ENCODE measurements around the gene CALCOCO2.
"Not testable (repeated sequence)": the region's sequence is repeated elsewhere in the genome, so short reads cannot be mapped to it uniquely, and the experiment has no call there.

The CALCOCO2 gene

DNA sequence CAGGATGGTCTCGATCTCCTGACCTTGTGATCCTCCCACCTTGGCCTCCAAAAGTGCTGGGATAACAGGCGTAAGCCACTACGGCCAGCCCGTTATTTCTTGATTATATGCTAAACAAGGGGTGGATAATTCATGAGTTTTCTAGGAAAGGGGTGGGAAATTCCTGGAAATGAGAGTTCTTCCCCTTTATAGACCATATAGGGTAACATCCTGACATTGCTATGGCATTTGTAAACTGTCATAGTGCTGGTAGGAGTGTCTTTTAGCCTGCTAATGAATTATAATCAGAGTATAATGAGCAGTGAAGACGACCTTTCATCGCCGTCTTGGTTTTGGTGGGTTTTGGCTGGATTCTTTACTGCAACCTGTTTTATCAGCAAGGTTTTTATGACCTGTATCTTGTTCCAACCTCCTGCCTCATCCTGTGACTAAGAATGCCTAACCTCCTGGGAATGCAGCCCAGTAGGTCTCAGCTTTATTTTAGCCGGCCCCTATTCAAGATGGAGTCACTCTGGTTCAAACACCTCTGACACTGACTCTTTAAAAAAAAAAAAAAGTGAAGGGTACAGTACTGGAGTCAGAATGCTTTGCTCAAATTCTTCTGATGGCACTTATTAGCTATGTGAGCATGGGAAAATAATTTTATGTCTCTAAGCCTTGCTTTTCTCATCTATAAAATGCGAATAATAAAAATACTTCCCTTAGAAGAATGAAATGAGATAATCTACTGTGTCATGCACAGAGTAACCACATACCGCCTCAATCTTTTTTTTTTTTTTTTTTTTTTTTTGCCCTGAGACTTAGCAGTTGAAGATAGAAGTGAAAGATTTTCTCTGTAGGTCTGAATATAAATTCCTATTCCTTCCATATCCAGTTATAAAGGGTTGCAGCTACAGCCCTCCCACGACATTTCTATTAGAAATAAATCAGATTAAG, 5.1 kb upstream of the CALCOCO2 start:
- no peak for DNase-seq

DNA sequence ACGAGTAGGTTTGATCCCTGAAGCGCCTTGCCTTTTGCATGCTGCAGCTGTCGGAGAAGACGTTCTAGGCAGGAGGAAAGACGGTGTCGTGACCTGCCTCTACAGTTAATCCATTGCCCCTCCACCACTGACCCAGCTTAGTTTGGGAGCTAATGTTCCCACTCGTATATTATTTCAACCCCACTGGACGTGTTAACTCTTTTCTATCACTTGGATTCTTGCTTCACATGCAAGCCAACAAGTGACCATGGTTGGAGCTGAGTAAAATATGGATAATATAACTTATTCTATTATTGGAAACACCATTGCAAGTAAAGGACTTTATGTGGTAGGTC, 681 bp downstream of the CALCOCO2 start:
- DNase-seq = no peak

DNA sequence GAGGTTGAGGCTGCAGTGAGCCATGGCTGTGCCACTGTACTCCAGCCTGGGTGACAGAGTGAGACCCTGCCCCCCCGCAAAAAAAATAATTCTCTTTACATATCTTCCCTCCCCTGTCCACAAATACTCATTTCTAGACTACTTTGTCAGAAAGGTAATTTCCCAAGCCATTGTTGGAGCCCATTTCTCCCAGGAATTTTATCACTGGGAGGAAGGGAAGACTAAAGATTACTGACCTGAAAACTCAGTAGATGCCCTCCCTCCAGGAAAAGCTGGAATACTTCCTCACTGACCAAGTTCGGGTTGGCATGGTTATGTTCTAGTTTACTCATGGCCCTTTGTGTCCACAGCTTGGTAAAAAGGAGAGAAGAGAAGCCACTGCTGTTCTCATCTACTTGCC, 4.1 kb downstream of the CALCOCO2 start:
- DNase-seq = no peak

DNA sequence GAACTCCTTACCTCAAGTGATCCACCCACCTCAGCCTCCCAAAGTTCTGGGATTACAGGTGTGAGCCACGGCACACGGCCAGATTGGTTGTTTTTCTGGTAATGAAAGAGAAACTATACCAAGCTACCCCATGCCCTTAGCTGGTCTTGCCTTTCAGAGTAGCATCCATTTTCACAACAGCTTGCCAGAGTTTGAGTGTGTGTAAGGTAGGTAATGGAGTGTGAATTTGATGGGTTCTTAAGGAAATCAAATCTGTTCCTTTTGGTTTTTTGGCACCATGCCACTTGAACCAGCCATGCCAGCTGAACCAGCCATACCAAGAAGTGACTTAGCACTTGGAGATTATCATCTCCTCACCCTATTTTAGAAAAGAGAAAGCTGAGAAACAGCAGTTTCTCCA, 5.1 kb downstream of the CALCOCO2 start:
- DNase-seq = peak; percentile 95

DNA sequence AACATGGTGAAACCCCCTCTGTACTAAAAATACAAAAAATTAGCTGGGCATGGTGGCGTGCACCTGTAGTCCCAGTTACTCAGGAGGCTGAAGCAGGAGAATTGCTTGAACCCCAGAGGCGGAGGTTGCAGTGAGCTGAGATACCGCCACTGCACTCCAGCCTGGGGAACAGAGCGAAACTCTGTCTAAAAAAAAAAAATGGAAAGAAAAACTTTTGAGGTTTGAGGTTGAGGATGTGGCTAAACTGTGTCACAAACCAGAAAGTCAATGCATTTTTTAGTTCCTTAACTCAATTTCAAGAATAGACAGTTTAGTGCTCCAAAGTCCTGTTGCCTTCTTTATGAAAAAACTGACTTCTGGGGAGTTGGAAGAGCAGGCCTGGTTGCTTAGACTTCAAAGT, 6.6 kb downstream of the CALCOCO2 start:
- not testable (repeated sequence) for DNase-seq

DNA sequence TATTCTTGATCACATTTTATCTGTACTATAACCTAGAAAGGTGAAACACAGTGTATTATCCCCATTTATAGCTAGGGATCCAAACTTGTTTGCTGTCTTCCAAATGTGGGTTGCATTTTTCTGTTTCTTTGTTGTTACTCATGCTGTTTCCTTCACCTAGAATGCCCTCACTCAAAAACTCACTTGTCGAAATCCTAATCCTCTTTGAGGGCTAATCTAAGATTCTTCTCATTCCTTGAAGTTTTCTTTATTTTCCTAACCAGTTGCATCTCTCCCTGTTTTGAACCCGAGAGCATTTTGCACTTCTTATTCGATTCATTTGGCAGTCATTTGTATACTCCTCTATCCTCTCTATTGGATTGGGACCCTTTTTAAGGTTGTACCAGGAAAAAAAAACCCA, 9.6 kb downstream of the CALCOCO2 start:
- DNase-seq = no peak

DNA sequence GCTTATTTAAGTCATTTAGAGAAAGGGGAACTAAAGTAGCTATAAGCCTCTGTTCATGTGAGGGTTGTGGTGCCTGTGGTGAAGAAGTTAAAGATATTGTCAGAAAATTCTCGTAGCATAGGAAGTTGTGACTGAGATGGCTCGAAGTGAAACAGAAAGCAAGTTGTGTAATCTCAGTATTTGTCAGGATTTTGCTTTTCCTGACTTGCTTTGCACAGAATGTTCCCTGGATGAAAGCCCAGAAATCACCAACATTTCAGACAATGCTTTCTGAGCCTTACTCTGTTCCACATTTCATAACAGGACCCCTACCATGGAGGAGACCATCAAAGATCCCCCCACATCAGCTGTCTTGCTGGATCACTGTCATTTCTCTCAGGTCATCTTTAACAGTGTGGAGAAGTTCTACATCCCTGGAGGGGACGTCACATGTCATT, 10.6 kb downstream of the CALCOCO2 start:
- DNase-seq = no peak

DNA sequence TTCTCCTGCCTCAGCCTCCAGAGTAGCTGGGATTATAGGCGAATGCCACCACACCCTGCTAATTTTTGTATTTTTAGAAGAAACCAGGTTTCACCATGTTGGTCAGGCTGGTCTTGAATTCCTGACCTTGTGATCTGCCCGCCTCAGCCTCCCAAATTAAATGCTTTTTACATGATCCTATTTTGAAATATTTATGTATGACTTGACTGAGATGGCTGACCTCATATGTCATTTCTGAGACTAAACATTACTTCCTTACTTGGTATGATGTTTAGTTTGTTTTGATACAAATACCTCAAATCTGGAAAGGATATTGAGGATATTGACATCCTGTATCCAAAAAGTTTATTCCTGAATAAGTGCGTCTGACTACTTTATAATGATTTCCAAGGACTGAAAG, 11.9 kb downstream of the CALCOCO2 start:
- DNase-seq = no peak

DNA sequence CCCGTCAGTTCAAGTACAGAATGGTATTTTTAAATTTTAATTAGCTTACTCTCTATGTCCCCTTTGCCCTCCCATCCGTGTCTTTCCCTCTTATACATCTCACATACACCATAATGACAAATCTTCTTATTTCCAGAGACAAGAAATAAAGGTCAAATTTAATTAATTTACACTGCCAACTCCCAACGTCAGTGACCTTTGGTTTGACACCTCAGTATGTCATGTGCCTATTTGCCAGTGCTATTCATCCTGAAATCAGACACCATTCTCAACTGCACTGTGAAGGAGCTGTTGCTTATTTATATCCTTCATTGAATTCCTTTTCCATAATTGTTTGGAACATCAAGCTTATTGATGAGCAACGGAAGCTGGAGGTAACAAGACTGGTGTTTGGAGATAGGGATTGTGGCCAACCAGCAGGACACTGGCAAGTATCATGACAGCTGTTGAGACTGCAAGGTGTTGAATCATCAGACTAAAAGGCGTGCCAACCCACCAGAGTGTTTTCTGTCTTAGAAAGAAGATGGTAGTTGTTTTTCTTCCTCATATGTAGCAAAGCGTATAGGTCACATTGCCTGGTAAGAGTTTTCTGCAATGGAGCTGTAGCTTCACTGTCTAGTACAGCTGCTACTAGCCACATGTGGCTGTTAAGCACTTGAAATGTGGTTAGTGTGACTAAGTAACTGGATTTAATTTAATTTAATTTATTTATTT, 12.5 kb downstream of the CALCOCO2 start:
- no peak for DNase-seq

DNA sequence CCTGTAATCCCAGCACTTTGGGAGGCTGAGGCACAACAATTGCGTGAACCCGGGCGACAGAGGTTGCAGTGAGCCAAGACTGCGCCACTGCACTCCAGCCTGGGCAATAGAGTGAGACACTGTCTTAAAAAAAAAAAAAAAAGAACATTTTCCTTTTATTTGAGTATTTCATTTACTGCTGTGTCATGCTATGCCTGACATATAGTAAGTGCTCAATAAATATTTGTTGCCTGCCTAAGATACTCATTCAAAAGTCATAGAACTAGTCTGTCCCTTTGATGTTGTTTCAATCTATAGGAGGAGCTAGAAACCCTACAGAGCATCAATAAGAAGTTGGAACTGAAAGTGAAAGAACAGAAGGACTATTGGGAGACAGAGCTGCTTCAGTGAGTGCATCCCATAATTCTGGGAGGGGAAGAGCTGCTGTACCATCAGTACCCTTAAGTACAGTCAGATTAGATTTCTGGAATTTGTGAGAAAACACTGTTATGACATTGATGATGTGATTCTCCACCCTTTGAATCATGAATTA, 20.0 kb downstream of the CALCOCO2 start:
- DNase-seq = no peak

DNA sequence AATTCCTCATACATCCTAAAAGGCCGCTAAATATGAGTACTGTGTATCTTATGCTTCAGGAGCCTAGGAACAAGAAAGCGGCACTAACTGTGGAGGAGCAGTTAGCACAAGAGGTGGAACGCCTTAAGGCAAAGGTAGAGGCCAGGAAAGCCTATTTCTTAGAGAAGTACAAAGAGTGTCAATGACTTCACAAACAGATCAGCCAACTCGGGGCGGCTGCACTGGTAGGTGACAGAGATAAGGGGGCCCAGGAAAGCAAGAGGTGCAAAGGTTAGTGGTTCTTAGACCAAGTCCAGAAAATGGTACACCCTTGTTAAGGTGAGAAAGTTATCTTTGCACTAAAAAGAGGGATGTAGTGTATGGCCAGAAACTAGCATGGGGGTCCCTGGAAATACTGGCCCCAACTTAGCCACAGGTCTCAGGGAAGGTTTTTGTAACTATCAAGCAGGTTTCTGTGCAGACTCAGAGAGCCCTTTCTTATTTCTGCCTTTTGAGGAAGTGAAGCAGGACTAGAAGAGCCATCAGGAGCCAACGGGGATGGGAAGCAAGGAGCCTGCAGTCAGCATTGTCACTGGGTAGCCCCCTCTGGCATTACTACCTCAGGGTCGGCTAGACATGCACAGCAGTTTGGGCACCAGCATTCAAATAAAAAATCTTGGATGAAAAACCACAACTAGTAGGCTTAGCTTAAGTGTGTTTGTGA, 24.1 kb downstream of the CALCOCO2 start:
- no peak for DNase-seq

DNA sequence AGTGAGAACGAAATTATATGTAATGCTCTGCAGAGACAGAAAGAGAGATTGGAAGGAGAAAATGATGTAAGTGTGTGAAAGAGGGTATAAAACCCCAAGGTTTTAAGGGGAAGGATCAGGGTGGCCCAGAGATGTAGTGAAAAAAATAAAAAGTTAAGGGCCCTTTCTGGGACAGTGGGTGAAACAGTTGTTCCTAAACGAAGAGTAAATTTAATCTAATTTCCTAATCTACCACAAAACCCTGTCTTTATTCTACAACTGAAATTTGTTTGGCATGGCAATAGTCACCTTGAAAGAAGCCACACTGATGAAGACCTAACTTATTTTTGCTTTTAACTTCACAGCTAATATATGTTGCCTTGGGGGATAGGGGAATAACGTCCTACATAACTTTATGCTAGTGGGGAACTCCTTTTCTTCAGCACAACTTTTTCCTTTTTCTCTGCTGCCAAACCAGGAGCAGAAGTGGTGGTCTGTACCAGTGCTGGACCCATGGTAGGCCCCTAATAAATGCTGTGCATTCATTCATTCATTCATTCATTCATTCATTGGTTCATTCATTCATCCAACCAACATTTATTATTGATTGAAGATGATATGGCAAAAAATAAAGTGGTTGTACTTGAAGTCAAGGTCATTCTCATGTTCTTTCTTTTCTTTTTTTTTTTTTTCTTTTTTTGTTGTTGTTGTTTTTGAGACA, 25.4 kb downstream of the CALCOCO2 start:
- no peak for DNase-seq

DNA sequence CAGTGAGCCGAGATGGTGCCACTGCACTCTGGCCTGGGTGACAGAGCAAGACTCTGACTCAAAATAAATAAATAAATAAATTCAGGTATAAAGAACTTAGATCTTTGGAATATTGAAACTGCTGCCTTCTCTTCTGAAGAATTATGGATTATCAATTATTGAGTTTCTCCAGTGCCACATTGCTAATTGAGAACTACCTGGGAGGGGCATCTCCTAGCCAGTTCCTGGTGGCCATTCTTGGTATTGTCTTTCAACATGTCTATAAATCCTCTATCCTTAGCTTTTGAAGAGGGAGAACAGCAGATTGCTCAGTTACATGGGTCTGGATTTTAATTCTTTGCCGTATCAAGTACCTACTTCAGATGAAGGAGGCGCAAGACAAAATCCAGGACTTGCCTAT, 29.2 kb downstream of the CALCOCO2 start:
- no peak for DNase-seq

DNA sequence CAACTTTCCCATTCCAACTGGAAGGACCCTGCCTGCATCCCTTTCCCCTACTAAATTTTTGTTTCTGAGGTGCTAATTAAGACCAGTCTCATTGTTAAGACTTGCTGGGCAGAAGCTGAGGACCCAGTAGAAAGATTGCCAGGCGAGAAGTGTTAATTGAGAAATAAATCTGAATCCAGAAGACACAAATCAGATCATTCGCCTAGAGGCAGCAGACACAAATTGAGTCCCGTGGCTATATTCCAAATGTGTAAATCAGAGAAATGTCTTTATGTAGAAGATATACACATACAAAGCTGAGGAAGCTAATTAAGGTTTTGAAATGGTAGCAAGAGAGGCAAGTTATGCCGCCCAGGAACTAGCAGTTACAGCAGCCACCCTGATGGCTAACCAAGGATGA, 29.6 kb downstream of the CALCOCO2 start:
- no peak for DNase-seq

DNA sequence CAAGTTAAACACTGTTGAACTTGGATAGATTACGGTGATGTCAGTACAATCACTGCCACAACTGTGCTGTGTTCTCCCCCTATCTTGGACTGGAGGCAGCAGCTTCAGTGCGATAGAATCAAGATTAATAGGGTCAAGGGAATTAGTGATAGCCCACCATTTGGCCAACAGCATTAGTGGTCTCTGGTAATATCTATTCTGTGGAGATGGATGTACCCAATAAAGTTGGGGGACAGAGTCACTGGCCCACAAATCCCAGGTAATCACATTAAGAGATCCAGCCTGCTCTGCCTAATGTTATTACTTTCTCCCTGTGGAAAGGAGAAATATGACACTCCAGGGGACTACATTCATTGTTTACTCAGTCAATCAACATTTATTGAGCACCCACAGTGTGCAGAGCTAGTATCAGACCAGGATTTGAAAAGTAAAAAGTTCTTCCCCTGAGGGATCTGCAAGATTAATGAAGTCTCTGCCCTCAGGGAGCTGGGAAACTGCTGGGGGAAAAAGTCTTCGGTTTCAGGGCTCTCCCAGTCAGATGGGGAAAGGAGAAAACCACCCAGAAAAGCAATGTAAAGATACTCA, 38.2 kb downstream of the CALCOCO2 start:
- DNase-seq = no peak

DNA sequence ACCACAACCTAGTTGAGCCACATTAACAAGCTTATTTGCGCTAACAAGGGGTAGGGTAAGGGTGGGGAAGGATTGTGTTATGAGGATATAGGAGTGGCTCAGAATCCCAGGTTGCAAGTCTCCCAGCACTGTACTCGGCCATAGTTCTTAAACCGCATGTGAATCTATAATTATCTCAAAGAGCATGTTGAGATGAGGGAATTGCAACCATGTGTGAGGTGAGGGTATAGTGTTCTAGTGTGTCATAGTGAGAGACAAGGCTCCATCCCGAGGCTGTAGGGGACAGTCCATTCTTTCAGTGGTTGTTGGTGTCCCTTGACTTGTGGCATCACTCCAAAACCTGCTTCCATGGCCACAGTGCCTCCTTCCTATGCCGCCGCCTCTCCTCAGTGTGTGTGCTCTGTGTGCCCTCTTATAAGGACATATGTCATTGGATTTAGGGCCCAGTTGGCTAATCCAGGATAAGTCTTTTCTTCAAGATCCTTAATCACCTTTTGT, 39.0 kb downstream of the CALCOCO2 start:
- no peak for DNase-seq

DNA sequence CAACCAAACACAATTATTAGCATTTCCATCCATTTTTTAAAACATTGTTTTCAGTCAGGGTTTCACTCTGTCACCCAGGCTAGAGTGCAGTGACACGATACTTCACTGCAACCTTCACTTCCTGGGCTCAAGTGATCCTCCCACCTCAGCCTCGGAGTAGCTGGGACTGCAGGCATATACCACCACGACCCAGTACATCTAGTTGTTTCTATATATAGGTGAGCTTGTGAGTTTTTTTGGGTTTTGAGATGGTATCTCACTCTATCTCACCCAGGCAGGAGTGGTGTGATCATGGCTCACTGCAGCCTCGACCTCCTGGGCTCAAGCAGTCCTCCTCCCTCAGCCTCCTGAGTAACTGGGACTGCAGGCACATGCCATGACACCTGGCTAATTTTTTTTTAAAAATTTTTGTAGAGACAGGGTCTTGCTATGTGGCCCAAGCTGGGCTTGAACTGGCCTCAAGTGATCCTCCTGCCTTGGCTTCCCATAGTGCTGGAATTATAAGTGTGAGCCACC, 40.3 kb downstream of the CALCOCO2 start:
- DNase-seq = no peak

DNA sequence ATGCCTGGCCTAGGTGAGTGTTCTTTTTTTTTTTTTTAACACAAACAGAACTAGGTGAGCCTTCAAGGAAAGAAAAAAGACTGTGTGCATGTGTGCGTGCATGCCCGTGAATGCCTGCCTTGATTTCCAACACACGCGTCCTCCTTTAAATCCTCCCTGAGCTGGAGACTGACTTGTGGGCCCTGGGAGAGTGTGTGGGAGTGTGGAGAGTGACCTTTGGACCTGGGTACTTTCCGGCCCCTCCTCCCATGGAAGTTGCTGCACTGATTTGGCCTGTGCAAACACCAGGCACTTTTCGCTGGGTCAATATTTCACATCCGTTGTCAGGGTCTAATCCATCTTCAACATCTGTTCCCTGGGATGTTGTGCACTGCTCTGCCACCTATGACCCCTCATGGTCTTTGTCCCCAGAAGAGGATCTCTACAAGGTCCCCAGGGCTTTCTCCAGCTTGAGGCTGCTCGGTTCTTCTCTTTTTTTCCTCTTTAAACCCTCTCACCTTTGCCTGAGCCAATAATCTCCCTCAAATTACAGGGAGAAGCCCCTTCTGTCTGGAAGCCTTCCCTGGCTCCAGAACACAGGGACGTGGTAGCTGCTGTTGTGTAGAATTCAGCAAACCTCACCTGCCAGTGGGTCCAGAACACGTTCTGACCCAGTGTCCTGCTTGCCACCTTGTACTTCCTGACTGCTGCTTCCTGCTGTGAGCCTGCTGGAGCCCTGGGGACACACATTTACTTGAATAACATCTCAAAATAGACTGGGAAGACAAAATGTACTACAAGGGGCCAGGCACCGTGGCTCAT, 40.9 kb downstream of the CALCOCO2 start:
- no peak for DNase-seq

DNA sequence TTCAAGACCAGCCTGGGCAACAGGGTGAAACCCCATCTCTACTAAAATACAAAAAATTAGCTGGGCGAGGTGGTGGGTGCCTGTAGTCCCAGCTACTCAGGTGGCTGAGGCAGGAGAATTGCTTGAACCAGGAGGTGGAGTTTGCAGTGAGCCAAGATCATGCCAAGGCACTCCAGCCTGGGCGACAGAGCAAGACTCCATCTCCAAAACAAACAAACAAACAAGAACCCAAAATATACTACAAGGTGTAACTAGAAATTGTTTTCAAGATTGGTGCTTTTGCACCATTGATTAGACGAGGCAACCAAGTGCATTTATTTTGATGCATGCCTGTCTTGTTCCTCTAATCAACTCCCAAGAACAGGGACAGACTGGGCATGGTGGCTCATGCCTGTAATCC, 41.6 kb downstream of the CALCOCO2 start:
- not testable (repeated sequence) for DNase-seq

DNA sequence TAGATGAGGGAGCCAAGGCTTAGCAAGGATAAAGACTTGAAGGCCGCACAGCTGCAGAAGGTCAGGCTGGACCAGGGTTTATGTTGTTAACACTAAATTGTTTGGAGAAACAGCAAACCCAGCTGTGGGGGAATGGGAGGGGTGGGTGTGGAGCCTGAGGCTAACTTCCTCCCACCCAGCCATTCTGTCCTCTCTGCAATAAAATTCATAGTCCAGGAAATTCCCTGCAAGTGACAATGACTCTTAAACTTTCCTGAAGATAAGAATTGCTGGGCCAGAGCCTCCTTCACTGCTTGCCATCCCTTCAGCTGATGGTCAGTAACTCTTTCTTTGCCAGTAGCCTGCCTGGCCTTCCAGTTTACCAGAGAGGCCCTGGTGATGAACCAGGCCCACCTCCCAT, 42.4 kb downstream of the CALCOCO2 start:
- DNase-seq = no peak

Measured in DMS79 (cell line).